GM12878 (cell line): ENCODE results near the gene CHAC1. TPM values are rescaled to one million over a fixed set of nuclear protein-coding genes. Genes with fewer than 3 reads are reported as not detected.

Experiments used
- EZH2 ChIP-seq: IDR thresholded peaks from 2 replicates; pipeline ENCODE4 v1.6.1; 2012; ENCODE audit warnings: low read depth, mild to moderate bottlenecking, control low read depth, inconsistent platforms, low read length, borderline replicate concordance; ENCODE audit not compliant: control insufficient read depth
- IRF3 ChIP-seq: fragments of 450-650 bp; IDR thresholded peaks from 2 replicates; pipeline ENCODE4 v1.6.1; 2014; ENCODE audit warnings: mild to moderate bottlenecking
- KAT2A ChIP-seq: conservative IDR thresholded peaks from 2 replicates; pipeline ENCODE4 v1.6.1; 2011; ENCODE audit warnings: low read depth, low read length; ENCODE audit not compliant: control insufficient read depth
- MTA3 ChIP-seq: IDR thresholded peaks from 2 replicates; pipeline ENCODE4 v1.6.1; 2012; ENCODE audit warnings: low read length, inconsistent platforms, borderline replicate concordance
- NFXL1 ChIP-seq: fragments of 450-650 bp; IDR thresholded peaks from 2 replicates; pipeline ENCODE4 v1.6.1; 2017; ENCODE audit warnings: antibody characterized with exemption, mild to moderate bottlenecking, borderline replicate concordance
- NR2C2 ChIP-seq: IDR thresholded peaks from 2 replicates; pipeline ENCODE4 v1.6.1; 2011; ENCODE audit warnings: borderline replicate concordance, low read depth; ENCODE audit not compliant: control insufficient read depth, insufficient read length
- PAX5 ChIP-seq: IDR thresholded peaks from 2 replicates; pipeline ENCODE4 v1.6.1; 2011; ENCODE audit warnings: low read depth, low read length, borderline replicate concordance
- SIN3A ChIP-seq: IDR thresholded peaks from 2 replicates; pipeline ENCODE4 v1.6.1; 2012; ENCODE audit warnings: low read depth, low read length, improper control_type of control experiment
- SMAD1 ChIP-seq: fragments of 450-650 bp; IDR thresholded peaks from 2 replicates; pipeline ENCODE4 v1.6.1; 2018; ENCODE audit warnings: mild to moderate bottlenecking, low read depth; ENCODE audit not compliant: partially characterized antibody
- SUZ12 ChIP-seq: fragments of 200-600 bp; sonication (generic); IDR thresholded peaks from one replicate; pipeline ENCODE4 v1.6.1; 2018; ENCODE audit warnings: antibody characterized with exemption, mild to moderate bottlenecking; ENCODE audit not compliant: unreplicated experiment
- TAF1 ChIP-seq: IDR thresholded peaks from 2 replicates; pipeline ENCODE4 v1.6.1; 2011; ENCODE audit warnings: mild to moderate bottlenecking, low read depth, low read length, borderline replicate concordance
- TARDBP ChIP-seq: IDR thresholded peaks from 2 replicates; pipeline ENCODE4 v1.6.1; 2016; ENCODE audit warnings: borderline replicate concordance
- ZNF24 ChIP-seq: fragments of 450-650 bp; IDR thresholded peaks from 2 replicates; pipeline ENCODE4 v1.6.1; 2017; ENCODE audit warnings: antibody characterized with exemption, mild to moderate bottlenecking
- ZZZ3 ChIP-seq: IDR thresholded peaks from 2 replicates; pipeline ENCODE4 v1.6.1; 2011; ENCODE audit warnings: low read depth; ENCODE audit not compliant: control insufficient read depth, insufficient read length
- polyA plus RNA-seq, 11 experiments: library from polyadenylated mRNA; depleted of rRNA in 4 of 11; unstranded in 6 of 11; stranded (reverse) in 5 of 11; fragments of >200 nt; fragmentation: Nextera tagmentation in 4 of 11; fragmentation: Illumina TruSeq in 1 of 11; extraction: Ambion mirVana in 4 of 11; extraction: Trizol in 1 of 11; gene quantifications; 1 replicate in 1 of 11; 2 replicates in 10 of 11; pipeline versions ENCODE4 v1.2.1 to v1.2.3, GENCODE V29; 2011 to 2016; ENCODE audit warnings: inconsistent platforms in 2 of 11, missing spikeins in 2 of 11, low read depth in 1 of 11
- total RNA-seq, 4 experiments: library from RNA; depleted of rRNA in 3 of 4; stranded (reverse); fragments of >200 nt in 3 of 4; fragmentation: Illumina TruSeq in 1 of 4; extraction: Trizol in 1 of 4; gene quantifications; 2 replicates each; pipeline versions ENCODE4 v1.2.1 to v1.2.3, GENCODE V29; 2013 to 2021

The CHAC1 gene
- total and polyA plus RNA-seq, 10 of the 15 experiments (the other 5 are each of a cell fraction or from before 2014, with no cell fraction given): 0.37 to 5.9 (median 3.3) TPM

GRCh38 chr15:40952901-40953712 is at the start of gene CHAC1 (continued):
- TF ChIP-seq PAX5 (no peak), ZNF24 (no peak), SUZ12 (no peak), ZZZ3 (no peak), KAT2A (no peak), TARDBP (no peak), SMAD1 (no peak), NR2C2 (no peak), NFXL1 (no peak), TAF1 (no peak), SIN3A (0 out of 2 replicates have a peak, but pooled peaks have one; percentile 31), IRF3 (0 out of 2 replicates have a peak, but pooled peaks have one; percentile 36), MTA3 (no peak), EZH2 (no peak)
